NT2/D1 (cell line): ENCODE results near the gene BPI.

ENCODE experiments used
- DNase-seq: peaks from one replicate; pipeline ENCODE4 v3.0.0-alpha.2; 2011; ENCODE audit warnings: low read depth, low spot score
- H3K27me3 ChIP-seq: 2 replicates; pipeline ENCODE4 v1.6.0; 2011; ENCODE audit warnings: mild to moderate bottlenecking; ENCODE audit not compliant: insufficient read length, insufficient read depth
- H3K36me3 ChIP-seq: 2 replicates; pipeline ENCODE4 v1.6.1; 2011; ENCODE audit warnings: mild to moderate bottlenecking, low read length, mixed read lengths; ENCODE audit not compliant: insufficient read depth, insufficient read length
- H3K4me1 ChIP-seq: 2 replicates; pipeline ENCODE4 v1.5.1; 2011; ENCODE audit not compliant: insufficient read depth, insufficient read length
- H3K4me3 ChIP-seq: 2 replicates; pipeline ENCODE4 v1.5.1; 2011; ENCODE audit warnings: low read depth; ENCODE audit not compliant: insufficient read length
- H3K9ac ChIP-seq: 2 replicates; pipeline ENCODE4 v1.6.0; 2011; ENCODE audit warnings: low read depth; ENCODE audit not compliant: insufficient read length
- H3K9me3 ChIP-seq: 2 replicates; pipeline ENCODE4 v1.5.1; 2011; ENCODE audit warnings: mild to moderate bottlenecking, low read length; ENCODE audit not compliant: insufficient read depth
- SUZ12 ChIP-seq: IDR thresholded peaks from 2 replicates; pipeline ENCODE4 v1.6.1; 2011; ENCODE audit not compliant: insufficient read length, insufficient read depth; ENCODE audit errors: extremely low read depth
- YY1 ChIP-seq: IDR thresholded peaks from 2 replicates; pipeline ENCODE4 v1.6.1; 2011; ENCODE audit not compliant: insufficient read length, insufficient read depth
- ZNF274 ChIP-seq: IDR thresholded peaks from 2 replicates; pipeline ENCODE4 v1.6.1; 2011; ENCODE audit warnings: mild to moderate bottlenecking, low read depth, low read length

BPI gene

GRCh38 chr20:38290829-38291814, 12.8 kb upstream of the BPI start:
- no peak overlapping the region for H3K9ac ChIP-seq
- peaks cover 6% of the 10 kb centered on the region for H3K4me1 ChIP-seq
- H3K27me3 ChIP-seq, result no peaks in the 10 kb centered on the region
- DNase-seq, result peak; percentile 57
- H3K9me3 ChIP-seq, result no peaks in the 10 kb centered on the region
- TF ChIP-seq SUZ12, result no peak
- TF ChIP-seq YY1, result no peak
- TF ChIP-seq ZNF274, result no peak
- H3K36me3 ChIP-seq, result no peaks in the 10 kb centered on the region
- H3K4me3 ChIP-seq, result no peak overlapping the region

- no peaks in the 10 kb centered on the region for H3K27me3 ChIP-seq
- H3K9me3 ChIP-seq, result no peaks in the 10 kb centered on the region
Measured at GRCh38 chr20:38291966-38292365, 12.0 kb upstream of the BPI start.

GRCh38 chr20:38293491-38294065, 10.4 kb upstream of the BPI start:
- H3K4me3 ChIP-seq, result no peak overlapping the region
- H3K9me3 ChIP-seq, result no peaks in the 10 kb centered on the region
- no peak for TF ChIP-seq SUZ12
- no peak for TF ChIP-seq YY1
- no peak for TF ChIP-seq ZNF274
- DNase-seq, result peak; percentile 22
- no peaks in the 10 kb centered on the region for H3K27me3 ChIP-seq
- no peak overlapping the region for H3K9ac ChIP-seq
- no peaks in the 10 kb centered on the region for H3K36me3 ChIP-seq
- peaks cover 7% of the 10 kb centered on the region for H3K4me1 ChIP-seq

More at GRCh38 chr20:38291966-38292365, 12.0 kb upstream of the BPI start:
- TF ChIP-seq SUZ12 (no peak), ZNF274 (no peak), YY1 (no peak)
- Histone ChIP-seq H3K36me3 (no peaks in the 10 kb centered on the region), H3K9ac (no peak overlapping the region), H3K4me3 (no peak overlapping the region), H3K4me1 (peaks cover 6% of the 10 kb centered on the region)
- DNase-seq, result no peak

DNA sequence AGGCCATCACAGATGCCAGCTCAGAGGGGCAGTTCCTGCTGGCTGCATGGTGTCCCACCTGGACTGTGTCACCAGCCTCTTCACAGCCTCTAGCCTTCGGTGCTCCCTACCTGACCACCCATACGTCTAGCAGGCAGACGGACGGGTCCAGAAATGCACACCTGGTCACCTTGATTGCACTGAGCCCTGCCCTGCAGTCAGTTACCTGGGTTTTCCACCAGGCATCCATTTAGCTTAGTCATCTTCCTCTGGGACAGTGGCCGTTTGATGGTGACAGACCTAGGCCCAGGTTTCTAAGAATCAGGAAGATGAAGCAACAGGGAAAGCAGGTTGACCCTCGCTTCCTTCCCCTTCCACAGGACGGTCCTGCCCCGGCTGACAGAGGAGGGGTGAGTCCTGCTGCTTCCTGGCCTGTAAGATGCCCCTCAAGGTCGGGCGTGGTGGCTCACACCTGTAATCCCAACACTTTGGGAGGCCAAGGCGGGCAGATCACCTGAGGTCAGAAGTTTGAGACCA, 9.8 kb upstream of the BPI start:
- no peak overlapping the region for H3K4me3 ChIP-seq
- no peaks in the 10 kb centered on the region for H3K9me3 ChIP-seq
- peaks cover 10% of the 10 kb centered on the region for H3K4me1 ChIP-seq
- DNase-seq, result no peak
- TF ChIP-seq YY1 (no peak), SUZ12 (no peak), ZNF274 (no peak)
- no peaks in the 10 kb centered on the region for H3K27me3 ChIP-seq
- no peaks in the 10 kb centered on the region for H3K36me3 ChIP-seq
- no peak overlapping the region for H3K9ac ChIP-seq

DNA sequence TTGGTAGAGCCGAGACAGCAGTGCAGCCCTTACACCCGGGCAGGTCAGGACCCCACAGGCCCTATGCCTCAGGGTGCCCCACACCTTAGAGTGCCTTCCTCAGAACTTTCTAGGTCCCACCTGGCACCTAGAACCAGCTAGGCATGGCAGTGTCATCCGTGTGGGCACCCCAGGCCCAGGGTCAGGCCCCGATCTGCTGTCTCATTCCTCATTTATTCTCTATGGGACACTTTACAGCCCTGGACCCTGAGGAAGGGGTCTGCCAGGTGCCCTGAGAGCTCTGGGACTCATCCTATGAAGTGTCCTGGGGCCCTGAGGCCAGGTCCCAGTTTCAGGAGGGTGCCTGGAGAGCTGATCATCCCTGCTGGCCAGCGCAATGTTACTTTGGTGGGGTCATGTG, 8.1 kb upstream of the BPI start:
- Histone ChIP-seq H3K27me3 (no peaks in the 10 kb centered on the region), H3K36me3 (no peaks in the 10 kb centered on the region), H3K4me3 (no peak overlapping the region), H3K9ac (no peak overlapping the region), H3K9me3 (no peaks in the 10 kb centered on the region), H3K4me1 (peaks cover 13% of the 10 kb centered on the region)
- TF ChIP-seq ZNF274, result no peak
- no peak for TF ChIP-seq SUZ12
- TF ChIP-seq YY1, result no peak
- DNase-seq, result no peak

GRCh38 chr20:38296433-38296832, 7.5 kb upstream of the BPI start:
- TF ChIP-seq SUZ12 (no peak), YY1 (no peak), ZNF274 (no peak)
- peaks cover 13% of the 10 kb centered on the region for H3K4me1 ChIP-seq
- H3K9me3 ChIP-seq, result no peaks in the 10 kb centered on the region
- no peaks in the 10 kb centered on the region for H3K27me3 ChIP-seq
- no peaks in the 10 kb centered on the region for H3K36me3 ChIP-seq
- H3K4me3 ChIP-seq, result no peak overlapping the region
- H3K9ac ChIP-seq, result no peak overlapping the region
- no peak for DNase-seq

DNA sequence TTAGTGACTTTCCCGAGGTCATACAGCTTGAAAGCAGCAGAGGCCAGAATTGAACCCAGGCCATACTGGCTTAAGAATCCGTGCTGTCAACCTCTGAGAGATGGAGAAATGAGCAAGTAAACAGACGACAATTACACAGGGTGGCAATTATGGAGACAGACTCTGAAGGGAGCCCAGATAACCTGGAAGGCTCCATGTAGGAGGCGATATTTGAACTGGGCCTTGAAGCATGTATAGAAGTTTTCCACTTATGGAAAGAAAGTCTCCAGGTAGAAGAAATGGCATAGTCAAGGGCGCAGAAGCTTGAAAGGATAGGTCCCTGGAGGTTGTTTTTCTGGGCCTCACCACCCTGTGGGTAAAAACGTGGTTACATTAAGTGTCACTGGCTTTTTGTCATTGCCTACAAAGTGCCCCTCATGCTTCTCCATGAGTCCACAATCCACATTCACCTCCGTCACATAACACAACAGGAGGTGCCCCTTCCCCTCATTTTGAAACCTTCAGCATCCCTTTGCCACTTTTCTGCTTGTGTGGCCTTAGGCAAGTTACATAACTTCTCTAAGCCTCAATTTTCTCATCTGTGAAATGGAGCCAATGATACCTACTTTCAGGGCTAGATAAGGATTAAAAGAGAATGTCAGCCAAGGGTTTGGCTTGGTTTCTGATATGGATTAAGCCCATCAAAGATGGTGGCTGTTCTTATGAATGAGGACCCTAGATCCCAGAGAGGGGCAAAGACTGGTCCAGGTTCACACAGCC, 5.9 kb upstream of the BPI start:
- Histone ChIP-seq H3K4me1 (peaks cover 13% of the 10 kb centered on the region), H3K36me3 (no peaks in the 10 kb centered on the region), H3K9ac (no peak overlapping the region), H3K4me3 (no peak overlapping the region), H3K9me3 (no peaks in the 10 kb centered on the region), H3K27me3 (peaks cover 3% of the 10 kb centered on the region)
- no peak for TF ChIP-seq YY1
- no peak for TF ChIP-seq SUZ12
- DNase-seq, result no peak
